Central memory CD8-positive, alpha-beta T cell (primary cell): Measurements from ENCODE around the gene PYGO1.

Experiments
- ATAC-seq: fragments of 150-1000 bp; cut with Tn5 transposase; replicated peaks from 2 replicates; pipeline ENCODE4 v1.10.0; 2022; ENCODE audit warnings: mild to moderate bottlenecking, moderate FRiP score, moderate number of reproducible peaks; ENCODE audit not compliant: poor library complexity, severe bottlenecking; ENCODE audit errors: extremely low read depth
- DNase-seq, 2 donors: peaks; one replicate each; pipeline ENCODE4 v3.0.0; 2021; ENCODE audit warnings: low spot score in 2 of 2
- H3K27ac Mint-ChIP-seq: one replicate; pipeline ENCODE4 v1.8.0; 2022; ENCODE audit warnings: low read depth, mild to moderate bottlenecking, moderate library complexity, mixed read lengths
- H3K27me3 Mint-ChIP-seq: one replicate; pipeline ENCODE4 v1.8.0; 2022; ENCODE audit warnings: mixed read lengths
- H3K36me3 Mint-ChIP-seq: one replicate; pipeline ENCODE4 v1.8.0; 2022; ENCODE audit warnings: mild to moderate bottlenecking, moderate library complexity, mixed read lengths; ENCODE audit not compliant: insufficient read depth
- H3K4me1 Mint-ChIP-seq: one replicate; pipeline ENCODE4 v1.8.0; 2022; ENCODE audit warnings: mixed read lengths
- H3K4me3 Mint-ChIP-seq: one replicate; pipeline ENCODE4 v1.8.0; 2022; ENCODE audit warnings: mild to moderate bottlenecking, moderate library complexity, mixed read lengths
- H3K9me3 Mint-ChIP-seq: one replicate; pipeline ENCODE4 v1.8.0; 2022; ENCODE audit warnings: mixed read lengths

Gene PYGO1, protein sequence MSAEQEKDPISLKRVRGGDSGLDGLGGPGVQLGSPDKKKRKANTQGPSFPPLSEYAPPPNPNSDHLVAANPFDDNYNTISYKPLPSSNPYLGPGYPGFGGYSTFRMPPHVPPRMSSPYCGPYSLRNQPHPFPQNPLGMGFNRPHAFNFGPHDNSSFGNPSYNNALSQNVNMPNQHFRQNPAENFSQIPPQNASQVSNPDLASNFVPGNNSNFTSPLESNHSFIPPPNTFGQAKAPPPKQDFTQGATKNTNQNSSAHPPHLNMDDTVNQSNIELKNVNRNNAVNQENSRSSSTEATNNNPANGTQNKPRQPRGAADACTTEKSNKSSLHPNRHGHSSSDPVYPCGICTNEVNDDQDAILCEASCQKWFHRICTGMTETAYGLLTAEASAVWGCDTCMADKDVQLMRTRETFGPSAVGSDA

DNA sequence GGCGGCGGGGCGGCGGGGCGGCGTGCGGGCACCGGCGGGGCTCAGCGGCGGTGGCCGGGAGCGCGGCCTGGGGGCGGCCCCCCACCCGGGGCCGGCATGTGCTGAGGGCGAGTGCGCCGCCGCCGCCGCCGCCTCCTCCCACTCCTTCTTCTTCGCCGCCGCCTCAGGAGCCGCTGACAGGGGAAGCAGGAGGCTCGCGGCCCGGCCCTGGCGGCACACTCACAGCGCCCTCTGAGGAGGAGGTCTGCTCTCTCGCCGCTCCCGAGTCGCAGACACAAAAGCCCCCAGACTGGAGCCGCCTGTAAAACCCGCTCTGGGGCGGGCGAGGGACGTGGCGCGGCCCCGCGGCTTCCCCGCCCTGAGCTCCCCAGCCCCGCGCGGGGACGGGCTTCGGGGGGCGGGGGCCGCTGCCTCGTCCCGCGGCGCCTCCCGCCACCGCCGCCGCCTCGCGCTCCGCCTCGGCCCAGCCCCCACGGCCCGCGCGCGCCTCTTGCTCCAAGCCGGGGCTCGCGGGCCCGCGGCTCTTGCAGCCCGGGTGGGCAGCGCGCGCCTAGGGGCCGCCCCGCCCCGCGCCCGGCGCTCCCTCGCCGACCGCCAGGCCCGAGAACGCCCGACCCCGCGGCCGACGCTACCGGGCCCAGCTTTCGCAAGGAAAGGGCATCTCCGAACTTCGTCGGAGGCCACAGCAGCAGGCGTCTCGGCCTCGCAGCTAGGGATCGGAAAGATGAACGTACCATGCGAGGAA, at the start of gene PYGO1:
TSS of gene PYGO1 (minus strand) at position 276 of the 745 bp plus-strand sequence. CDS start 462 bp downstream, outside the sequence.
- ATAC-seq (peak; percentile 44), DNase-seq (no peak)
- Mint-ChIP-seq H3K4me1 (no peaks in the 10 kb centered on the region), H3K9me3 (no peaks in the 10 kb centered on the region), H3K36me3 (peaks cover 2% of the 10 kb centered on the region), H3K27me3 (peaks cover 50% of the 10 kb centered on the region), H3K27ac (no peak within 1 kb of the TSS), H3K4me3 (peak within 1 kb of the TSS; percentile 75)

DNA sequence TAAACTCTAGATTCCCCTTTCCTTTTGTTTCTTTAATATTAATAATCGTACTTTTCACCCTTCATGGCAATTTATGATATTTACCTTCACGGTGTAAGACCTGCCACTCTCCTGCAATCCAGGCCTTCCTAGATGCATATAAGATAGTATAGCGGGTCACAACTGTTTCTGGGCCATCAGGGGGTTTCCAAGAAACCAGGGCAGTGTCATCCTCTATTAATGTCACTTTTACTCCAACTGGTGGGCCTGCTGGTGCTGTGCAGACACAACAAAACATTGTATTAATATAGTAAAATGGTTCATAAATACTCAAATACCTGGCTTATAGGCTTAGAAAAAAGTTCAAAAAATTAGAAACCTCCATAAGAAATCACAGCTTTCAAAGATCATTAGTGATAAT, 48.9 kb upstream of the PYGO1 start:
- peaks cover 8% of the 10 kb centered on the region for H3K27me3 Mint-ChIP-seq
- H3K36me3 Mint-ChIP-seq, result no peaks in the 10 kb centered on the region
- H3K27ac Mint-ChIP-seq, result no peak overlapping the region
- ATAC-seq (no peak), DNase-seq (no peak)
- no peaks in the 10 kb centered on the region for H3K9me3 Mint-ChIP-seq
- no peak overlapping the region for H3K4me3 Mint-ChIP-seq
- no peaks in the 10 kb centered on the region for H3K4me1 Mint-ChIP-seq

DNA sequence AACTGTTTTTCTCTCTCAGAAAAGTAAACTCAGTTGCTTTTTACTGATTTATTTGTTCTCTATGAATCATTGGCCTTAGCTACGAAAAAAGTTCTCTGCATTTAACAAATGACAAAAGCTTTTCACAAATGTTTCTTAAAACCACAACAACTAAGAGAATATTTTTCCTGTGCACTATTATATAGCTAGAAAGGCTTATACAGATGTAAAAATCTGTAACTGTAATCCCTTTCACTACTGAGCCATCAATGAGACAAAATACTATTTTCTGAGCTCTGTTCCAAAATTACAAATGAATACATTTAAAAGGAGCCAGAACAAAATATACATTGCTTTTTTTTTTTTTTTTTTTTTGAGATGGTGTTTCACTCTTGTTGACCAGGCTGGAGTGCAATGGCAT, 45.6 kb upstream of the PYGO1 start:
- Mint-ChIP-seq H3K36me3 (no peaks in the 10 kb centered on the region), H3K4me1 (no peaks in the 10 kb centered on the region), H3K27ac (no peak overlapping the region), H3K9me3 (no peaks in the 10 kb centered on the region), H3K4me3 (no peak overlapping the region), H3K27me3 (peaks cover 15% of the 10 kb centered on the region)
- ATAC-seq, result no peak
- DNase-seq, result no peak

DNA sequence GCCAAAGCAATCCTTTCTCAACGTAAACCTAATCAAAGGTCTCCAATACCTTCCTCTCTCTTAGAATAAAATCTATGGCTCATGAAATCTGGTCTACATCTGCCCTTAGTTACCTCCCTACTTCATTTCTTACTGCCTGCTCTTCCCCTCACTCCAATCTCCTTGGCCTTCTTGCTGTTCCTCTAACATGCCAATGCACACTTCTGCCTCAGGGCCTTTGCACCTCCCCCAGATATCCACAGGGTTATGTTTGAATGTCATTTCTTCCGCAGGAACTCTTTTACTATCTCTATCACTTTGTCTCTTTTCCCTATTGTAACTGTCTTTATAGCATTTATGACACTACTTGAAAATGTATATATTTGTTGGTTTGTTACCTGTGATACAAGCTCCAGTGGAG, 44.3 kb upstream of the PYGO1 start:
- DNase-seq (no peak), ATAC-seq (no peak)
- Mint-ChIP-seq H3K36me3 (no peaks in the 10 kb centered on the region), H3K4me1 (no peaks in the 10 kb centered on the region), H3K27me3 (peaks cover 15% of the 10 kb centered on the region), H3K4me3 (no peak overlapping the region), H3K9me3 (no peaks in the 10 kb centered on the region), H3K27ac (no peak overlapping the region)

DNA sequence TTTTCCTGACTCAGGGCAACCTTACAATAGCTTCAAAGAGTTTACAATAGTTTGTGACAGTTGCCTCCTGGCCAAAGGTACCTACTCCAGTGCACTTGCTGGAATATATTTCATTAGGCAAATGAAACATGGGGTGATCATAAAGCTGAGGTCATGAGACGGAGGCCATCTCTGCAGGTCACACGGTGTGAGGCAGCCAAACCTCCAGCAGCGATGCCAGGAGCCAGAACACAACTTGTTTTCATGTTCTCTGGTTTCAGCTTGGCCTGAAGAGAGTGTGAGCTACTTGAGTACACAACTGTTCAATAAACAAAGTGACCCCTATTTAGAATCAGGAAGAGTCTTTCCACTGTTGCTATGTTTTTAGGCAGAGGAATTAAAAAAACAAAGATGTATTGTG, 42.7 kb upstream of the PYGO1 start:
- Mint-ChIP-seq H3K27ac (no peak overlapping the region), H3K9me3 (no peaks in the 10 kb centered on the region), H3K4me1 (no peaks in the 10 kb centered on the region), H3K4me3 (no peak overlapping the region), H3K36me3 (no peaks in the 10 kb centered on the region), H3K27me3 (peaks cover 15% of the 10 kb centered on the region)
- DNase-seq (no peak), ATAC-seq (no peak)

DNA sequence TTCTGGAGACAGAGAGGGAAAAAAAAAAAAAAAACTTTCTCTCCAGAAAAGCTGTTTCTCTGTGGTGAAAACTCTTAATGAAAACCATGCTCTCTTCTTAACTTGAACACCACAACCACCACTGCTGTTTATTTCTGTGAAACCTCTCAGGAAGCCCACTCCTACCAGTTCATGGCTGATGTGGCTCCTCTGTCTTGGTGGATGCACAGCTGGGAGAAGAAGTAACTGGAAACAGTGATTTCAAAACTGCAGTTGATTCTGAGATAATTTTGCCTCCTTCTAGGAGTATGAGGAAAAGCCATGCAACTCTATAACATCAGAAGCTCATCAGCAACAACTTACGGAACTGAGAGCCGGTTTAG, 40.2 kb upstream of the PYGO1 start:
- no peaks in the 10 kb centered on the region for H3K9me3 Mint-ChIP-seq
- H3K4me3 Mint-ChIP-seq, result no peak overlapping the region
- DNase-seq (no peak), ATAC-seq (no peak)
- H3K27me3 Mint-ChIP-seq, result peaks cover 15% of the 10 kb centered on the region
- no peaks in the 10 kb centered on the region for H3K4me1 Mint-ChIP-seq
- H3K36me3 Mint-ChIP-seq, result no peaks in the 10 kb centered on the region
- H3K27ac Mint-ChIP-seq, result no peak overlapping the region

DNA sequence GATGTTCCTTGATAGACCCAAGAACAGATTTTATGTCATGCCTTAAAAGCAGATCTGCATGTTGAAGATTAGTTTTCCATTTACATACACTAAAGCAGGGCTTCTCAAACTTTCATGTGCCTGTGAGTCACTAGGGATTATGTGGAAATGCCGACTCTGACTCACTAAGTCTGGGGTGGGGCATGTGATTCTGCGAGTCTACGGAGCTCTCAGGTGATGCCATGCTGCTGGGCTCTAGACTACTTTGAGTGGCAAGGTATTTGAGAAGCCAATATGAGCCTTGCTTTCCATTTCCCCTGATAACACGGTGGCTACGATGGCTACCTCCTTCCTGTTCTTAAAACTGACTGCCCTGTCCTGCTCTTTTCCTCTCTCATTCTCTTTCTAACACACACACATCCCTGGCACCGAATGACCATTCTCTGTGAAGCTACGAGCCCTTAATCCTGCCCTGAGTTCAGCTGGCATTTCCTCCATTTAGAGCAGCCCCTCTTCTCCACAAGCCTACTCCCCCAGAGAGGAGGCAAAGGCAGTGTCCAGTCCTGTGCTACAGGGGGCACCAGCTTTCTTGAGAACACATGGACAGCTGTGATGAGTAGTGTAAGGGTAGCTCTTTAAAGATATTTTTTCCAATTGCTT, 39.7 kb upstream of the PYGO1 start:
- peaks cover 14% of the 10 kb centered on the region for H3K27me3 Mint-ChIP-seq
- ATAC-seq (no peak), DNase-seq (no peak)
- no peaks in the 10 kb centered on the region for H3K9me3 Mint-ChIP-seq
- no peaks in the 10 kb centered on the region for H3K4me1 Mint-ChIP-seq
- H3K27ac Mint-ChIP-seq, result no peak overlapping the region
- no peak overlapping the region for H3K4me3 Mint-ChIP-seq
- no peaks in the 10 kb centered on the region for H3K36me3 Mint-ChIP-seq

DNA sequence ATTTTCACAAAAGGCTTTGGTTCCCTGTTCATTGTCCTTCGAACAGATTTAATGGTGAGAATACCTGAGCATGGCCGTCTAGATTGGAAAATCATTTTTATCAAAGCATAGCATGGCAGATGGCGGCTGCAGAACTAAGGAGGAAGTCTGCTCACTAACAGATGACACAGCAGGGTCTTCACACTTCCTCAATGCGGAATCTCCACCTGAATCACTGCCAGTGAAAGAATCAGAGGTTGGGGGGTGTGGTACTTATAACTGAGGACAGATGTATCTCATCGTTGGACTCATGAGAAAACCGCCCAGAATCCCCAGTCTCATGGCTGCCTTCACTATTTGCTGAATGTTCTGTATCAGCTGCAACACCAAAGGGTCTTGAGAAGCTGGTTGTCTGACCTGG, 31.6 kb upstream of the PYGO1 start:
- no peaks in the 10 kb centered on the region for H3K4me1 Mint-ChIP-seq
- no peak overlapping the region for H3K4me3 Mint-ChIP-seq
- H3K9me3 Mint-ChIP-seq, result no peaks in the 10 kb centered on the region
- no peak for DNase-seq
- peaks cover 48% of the 10 kb centered on the region for H3K27me3 Mint-ChIP-seq
- H3K27ac Mint-ChIP-seq, result no peak overlapping the region
- H3K36me3 Mint-ChIP-seq, result peaks cover 1% of the 10 kb centered on the region
- no peak for ATAC-seq

DNA sequence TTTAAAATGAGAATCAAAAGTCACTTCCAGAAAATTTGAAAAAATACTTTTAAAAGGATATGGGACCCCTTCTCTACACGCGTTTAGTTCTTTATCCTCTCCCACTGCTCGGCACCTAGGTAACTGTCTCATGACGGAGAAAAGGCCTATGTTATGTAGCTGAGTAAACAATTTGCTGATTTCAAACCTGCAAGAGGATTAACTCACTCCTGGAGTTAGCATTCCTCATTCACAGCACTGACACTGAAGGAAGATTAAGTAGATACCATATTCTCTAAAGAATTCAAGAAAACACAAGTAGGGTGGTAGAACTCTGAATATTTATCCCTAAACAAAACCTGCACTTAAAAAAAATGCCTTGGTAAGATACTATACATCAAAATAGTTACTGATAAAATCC, 30.2 kb upstream of the PYGO1 start:
- Mint-ChIP-seq H3K27me3 (peaks cover 62% of the 10 kb centered on the region), H3K4me1 (no peaks in the 10 kb centered on the region), H3K9me3 (no peaks in the 10 kb centered on the region), H3K4me3 (no peak overlapping the region), H3K27ac (no peak overlapping the region), H3K36me3 (peaks cover 3% of the 10 kb centered on the region)
- ATAC-seq (no peak), DNase-seq (no peak)

DNA sequence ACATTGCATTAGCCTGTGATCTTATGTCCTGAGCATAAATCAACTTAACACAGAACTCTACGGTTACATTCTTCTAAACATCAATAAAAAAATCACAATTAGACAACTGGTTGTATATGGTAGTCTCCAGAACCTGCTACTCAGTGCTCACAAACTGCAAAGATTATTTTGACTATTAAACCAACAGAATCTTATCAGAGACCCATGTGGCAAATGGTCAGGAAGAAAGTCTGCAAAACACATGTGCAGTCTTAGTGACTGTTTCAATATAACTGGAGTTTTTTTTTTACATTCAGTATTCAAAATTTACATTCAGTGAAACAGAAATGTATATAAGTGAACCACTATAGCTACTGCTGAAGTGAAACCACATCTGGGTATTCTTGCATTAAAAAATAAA, 27.3 kb upstream of the PYGO1 start:
- Mint-ChIP-seq H3K4me3 (no peak overlapping the region), H3K27ac (no peak overlapping the region), H3K9me3 (no peaks in the 10 kb centered on the region), H3K4me1 (no peaks in the 10 kb centered on the region), H3K27me3 (peaks cover 85% of the 10 kb centered on the region), H3K36me3 (peaks cover 3% of the 10 kb centered on the region)
- DNase-seq (no peak), ATAC-seq (no peak)

DNA sequence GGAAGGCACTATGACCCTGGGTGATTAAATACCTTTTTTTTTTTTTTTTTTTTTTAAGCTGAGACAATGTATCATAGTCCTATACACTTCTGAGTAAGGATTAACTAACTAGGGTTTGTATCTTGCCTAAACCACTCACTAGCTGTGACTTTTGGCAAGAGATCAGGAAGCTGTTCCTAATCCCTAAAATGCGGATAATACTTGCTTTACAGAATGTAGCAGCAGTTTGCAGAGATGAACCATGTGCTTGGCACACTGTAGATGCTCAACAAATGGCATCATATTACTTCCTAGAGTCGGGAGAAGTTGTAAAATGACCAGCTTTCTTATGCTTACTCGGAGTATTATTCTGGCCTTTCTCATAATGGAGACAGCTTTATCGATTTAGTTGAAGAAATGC, 25.6 kb upstream of the PYGO1 start:
- peaks cover 71% of the 10 kb centered on the region for H3K27me3 Mint-ChIP-seq
- ATAC-seq (no peak), DNase-seq (no peak)
- H3K9me3 Mint-ChIP-seq, result no peaks in the 10 kb centered on the region
- H3K27ac Mint-ChIP-seq, result no peak overlapping the region
- no peaks in the 10 kb centered on the region for H3K4me1 Mint-ChIP-seq
- peaks cover 3% of the 10 kb centered on the region for H3K36me3 Mint-ChIP-seq
- H3K4me3 Mint-ChIP-seq, result no peak overlapping the region

DNA sequence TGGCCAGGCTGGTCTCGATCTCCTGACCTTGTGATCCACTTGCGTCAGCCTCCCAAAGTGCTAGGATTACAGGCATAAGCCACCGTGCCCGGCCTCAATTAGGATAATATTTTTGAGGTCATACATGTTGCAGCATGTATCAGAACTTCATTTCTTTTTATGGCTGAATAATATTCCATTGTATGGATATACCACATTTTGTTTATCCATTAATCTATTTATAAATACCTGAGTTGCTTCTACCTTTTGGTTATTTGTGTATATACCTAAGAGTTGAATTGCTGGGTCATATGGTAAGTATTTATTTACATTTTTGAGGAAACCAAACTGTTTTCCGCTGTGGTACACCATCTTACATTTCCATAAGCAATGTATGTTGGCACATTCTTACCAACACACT, 18.1 kb upstream of the PYGO1 start:
- Mint-ChIP-seq H3K27me3 (peaks cover 47% of the 10 kb centered on the region), H3K27ac (no peak overlapping the region), H3K4me3 (no peak overlapping the region), H3K9me3 (no peaks in the 10 kb centered on the region), H3K36me3 (no peaks in the 10 kb centered on the region), H3K4me1 (no peaks in the 10 kb centered on the region)
- DNase-seq (no peak), ATAC-seq (no peak)

DNA sequence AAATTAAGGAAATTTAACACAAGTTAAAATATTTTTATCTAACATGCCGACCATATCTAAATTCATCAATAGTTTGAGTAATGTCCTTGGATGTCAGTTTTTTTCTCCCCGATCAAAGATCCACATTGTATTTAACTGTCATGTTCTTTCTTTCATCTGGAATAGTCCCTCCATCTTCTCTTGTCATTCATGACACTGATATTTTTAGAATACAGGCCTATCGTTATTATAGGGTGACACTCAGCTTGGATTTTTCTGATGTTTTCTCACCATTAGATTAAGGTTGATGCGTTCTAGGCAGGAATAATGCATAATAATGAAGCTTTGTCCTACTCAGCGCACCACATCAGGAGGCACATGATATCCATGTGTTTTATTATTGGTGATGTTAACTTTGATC, 13.2 kb upstream of the PYGO1 start:
- Mint-ChIP-seq H3K9me3 (no peaks in the 10 kb centered on the region), H3K36me3 (no peaks in the 10 kb centered on the region), H3K4me3 (no peak overlapping the region), H3K27ac (no peak overlapping the region), H3K4me1 (no peaks in the 10 kb centered on the region), H3K27me3 (peaks cover 45% of the 10 kb centered on the region)
- ATAC-seq, result no peak
- DNase-seq, result no peak
